ENCODE data around the gene GKN2.
"Not testable (repeated sequence)": the region's sequence is repeated elsewhere in the genome, so short reads cannot be mapped to it uniquely, and the experiment has no call there.

The GKN2 gene

GRCh38 chr2:68961380-68961779, 8.7 kb upstream of the GKN2 start:
- DNase-seq (ENCODE audit: extremely low read depth in 1 of 2, low read depth in 1 of 2), result no peak

GRCh38 chr2:68959001-68959400, 6.3 kb upstream of the GKN2 start:
- no peak for DNase-seq (ENCODE audit: extremely low read depth in 1 of 2, low read depth in 1 of 2)

- not testable (repeated sequence) for DNase-seq (ENCODE audit: extremely low read depth in 1 of 2, low read depth in 1 of 2)
These were observed 2.7 kb upstream of the GKN2 start for GRCh38 chr2:68955432-68955831.

- no peak for DNase-seq (ENCODE audit: extremely low read depth in 1 of 2, low read depth in 1 of 2)
These were observed 794 bp downstream of the GKN2 start for GRCh38 chr2:68951899-68952298.

- no peak for DNase-seq (ENCODE audit: extremely low read depth in 1 of 2, low read depth in 1 of 2)
These were observed 4.0 kb downstream of the GKN2 start for GRCh38 chr2:68948710-68949109.

- no peak for DNase-seq (ENCODE audit: extremely low read depth in 1 of 2, low read depth in 1 of 2)
These were observed 6.6 kb downstream of the GKN2 start for GRCh38 chr2:68946117-68946516.

GRCh38 chr2:68943581-68944568, 8.8 kb downstream of the GKN2 start:
- peak in 1 of 2 donors; percentile 20 for DNase-seq (ENCODE audit: extremely low read depth in 1 of 2, low read depth in 1 of 2)

- no peak for DNase-seq (ENCODE audit: extremely low read depth in 1 of 2, low read depth in 1 of 2)
These were observed 9.9 kb downstream of the GKN2 start for GRCh38 chr2:68942827-68943226.

- DNase-seq (ENCODE audit: extremely low read depth in 1 of 2, low read depth in 1 of 2), result no peak
These were observed 12.3 kb downstream of the GKN2 start for GRCh38 chr2:68940369-68940768.

GRCh38 chr2:68939962-68940361, 12.7 kb downstream of the GKN2 start:
- no peak for DNase-seq (ENCODE audit: extremely low read depth in 1 of 2, low read depth in 1 of 2)

- DNase-seq (ENCODE audit: extremely low read depth in 1 of 2, low read depth in 1 of 2), result no peak
These were observed 13.8 kb downstream of the GKN2 start for GRCh38 chr2:68938938-68939337.

GRCh38 chr2:68937346-68938055, 15.2 kb downstream of the GKN2 start:
- no peak for DNase-seq (ENCODE audit: extremely low read depth in 1 of 2, low read depth in 1 of 2)

GRCh38 chr2:68936889-68937288, 15.8 kb downstream of the GKN2 start:
- no peak for DNase-seq (ENCODE audit: extremely low read depth in 1 of 2, low read depth in 1 of 2)

GRCh38 chr2:68936427-68936826, 16.3 kb downstream of the GKN2 start:
- DNase-seq (ENCODE audit: extremely low read depth in 1 of 2, low read depth in 1 of 2), result no peak

GRCh38 chr2:68935471-68935870, 17.2 kb downstream of the GKN2 start:
- DNase-seq (ENCODE audit: extremely low read depth in 1 of 2, low read depth in 1 of 2), result no peak

- no peak for DNase-seq (ENCODE audit: extremely low read depth in 1 of 2, low read depth in 1 of 2)
These were observed 18.7 kb downstream of the GKN2 start for GRCh38 chr2:68934021-68934420.

- DNase-seq (ENCODE audit: extremely low read depth in 1 of 2, low read depth in 1 of 2), result no peak
These were observed 20.3 kb downstream of the GKN2 start for GRCh38 chr2:68932402-68932801.

- no peak for DNase-seq (ENCODE audit: extremely low read depth in 1 of 2, low read depth in 1 of 2)
These were observed 20.9 kb downstream of the GKN2 start for GRCh38 chr2:68931799-68932198.

- no peak for DNase-seq (ENCODE audit: extremely low read depth in 1 of 2, low read depth in 1 of 2)
These were observed 21.5 kb downstream of the GKN2 start for GRCh38 chr2:68931149-68931711.

- DNase-seq (ENCODE audit: extremely low read depth in 1 of 2, low read depth in 1 of 2), result no peak
These were observed 25.9 kb downstream of the GKN2 start for GRCh38 chr2:68926796-68927195.

GRCh38 chr2:68925295-68925896, 27.3 kb downstream of the GKN2 start:
- DNase-seq (ENCODE audit: extremely low read depth in 1 of 2, low read depth in 1 of 2), result peak in 1 of 2 donors; percentile 19
